Ectodermal cell (in vitro differentiated cells): Measurements from ENCODE around the gene ANKRD11.

Source experiments
- H3K27ac ChIP-seq: 2 replicates; pipeline ENCODE4 v1.7.0; 2013; ENCODE audit warnings: mild to moderate bottlenecking, low read depth, low read length; ENCODE audit not compliant: insufficient read depth, poor library complexity, severe bottlenecking
- H3K27me3 ChIP-seq: 2 replicates; pipeline ENCODE4 v1.7.0; 2013; ENCODE audit warnings: mild to moderate bottlenecking, low read length; ENCODE audit not compliant: insufficient read depth, control insufficient read depth, poor library complexity, severe bottlenecking
- H3K36me3 ChIP-seq: one replicate; pipeline ENCODE4 v1.7.0; 2013; ENCODE audit warnings: low read length; ENCODE audit not compliant: control insufficient read depth, insufficient read depth
- H3K4me1 ChIP-seq: one replicate; pipeline ENCODE4 v1.7.0; 2013; ENCODE audit warnings: low read length; ENCODE audit not compliant: control insufficient read depth, insufficient read depth
- H3K4me3 ChIP-seq: 2 replicates; pipeline ENCODE4 v1.7.0; 2013; ENCODE audit warnings: low read depth, low read length, control low read depth; ENCODE audit not compliant: insufficient read depth
- H3K9me3 ChIP-seq: 2 replicates; pipeline ENCODE4 v1.7.0; 2013; ENCODE audit warnings: mild to moderate bottlenecking, low read length, moderate library complexity; ENCODE audit not compliant: control insufficient read depth
- WGBS, 2 experiments: methylation state at CpG; one replicate each; pipeline ENCODE4 v1.1.7; 2013; ENCODE audit warnings: missing lambda C conversion rate in 2 of 2; 5-methylcytosine and 5-hydroxymethylcytosine counted together

Gene ANKRD11

GRCh38 chr16:89376812-89377452 lies 113.4 kb downstream of the ANKRD11 start:
- peaks cover 11% of the 10 kb centered on the region for H3K4me1 ChIP-seq
- no peak overlapping the region for H3K4me3 ChIP-seq
- no peaks in the 10 kb centered on the region for H3K27me3 ChIP-seq
- no peaks in the 10 kb centered on the region for H3K9me3 ChIP-seq
- H3K36me3 ChIP-seq: no peaks in the 10 kb centered on the region
- no peak overlapping the region for H3K27ac ChIP-seq
- 93 to 95% methylated on average over 8 of the region's 8 CpGs for WGBS, 2 experiments

GRCh38 chr16:89375686-89376085 lies 114.7 kb downstream of the ANKRD11 start:
- WGBS, 2 experiments: 93 to 94% methylated on average over 10 of the region's 10 CpGs
- Histone ChIP-seq H3K36me3 (no peaks in the 10 kb centered on the region), H3K27me3 (no peaks in the 10 kb centered on the region), H3K9me3 (no peaks in the 10 kb centered on the region), H3K4me1 (peaks cover 16% of the 10 kb centered on the region), H3K27ac (no peak overlapping the region), H3K4me3 (no peak overlapping the region)

- no peaks in the 10 kb centered on the region for H3K36me3 ChIP-seq
- H3K9me3 ChIP-seq: no peaks in the 10 kb centered on the region
- H3K27me3 ChIP-seq: no peaks in the 10 kb centered on the region
- no peak overlapping the region for H3K4me3 ChIP-seq
- whole genome bisulfite sequencing, 2 experiments: 94 to 95% methylated on average over 19 of the region's 19 CpGs
- no peak overlapping the region for H3K27ac ChIP-seq
- H3K4me1 ChIP-seq: peaks cover 19% of the 10 kb centered on the region
Measured at GRCh38 chr16:89375021-89375420, 115.3 kb downstream of the ANKRD11 start.

GRCh38 chr16:89374393-89374960 lies 115.9 kb downstream of the ANKRD11 start:
- Histone ChIP-seq H3K4me1 (peaks cover 25% of the 10 kb centered on the region), H3K36me3 (no peaks in the 10 kb centered on the region), H3K4me3 (no peak overlapping the region), H3K27ac (no peak overlapping the region), H3K9me3 (no peaks in the 10 kb centered on the region), H3K27me3 (no peaks in the 10 kb centered on the region)
- 72 to 76% methylated on average over 17 of the region's 18 CpGs for WGBS, 2 experiments

GRCh38 chr16:89373355-89374110 lies 116.8 kb downstream of the ANKRD11 start:
- H3K27ac ChIP-seq: no peak overlapping the region
- H3K27me3 ChIP-seq: no peaks in the 10 kb centered on the region
- WGBS, 2 experiments: 94 to 95% methylated on average over 32 of the region's 32 CpGs

GRCh38 chr16:89371968-89372634 lies 118.3 kb downstream of the ANKRD11 start:
- Histone ChIP-seq H3K36me3 (no peaks in the 10 kb centered on the region), H3K27ac (no peak overlapping the region), H3K4me3 (no peak overlapping the region), H3K4me1 (peaks cover 28% of the 10 kb centered on the region), H3K9me3 (no peaks in the 10 kb centered on the region), H3K27me3 (no peaks in the 10 kb centered on the region)
- WGBS, 2 experiments: 94 to 95% methylated on average over 31 of the region's 32 CpGs

More at GRCh38 chr16:89373355-89374110, 116.8 kb downstream of the ANKRD11 start:
- H3K9me3 ChIP-seq: no peaks in the 10 kb centered on the region
- H3K4me1 ChIP-seq: peaks cover 28% of the 10 kb centered on the region
- no peaks in the 10 kb centered on the region for H3K36me3 ChIP-seq
- no peak overlapping the region for H3K4me3 ChIP-seq

- WGBS, 2 experiments: 94 to 95% methylated on average over 12 of the region's 12 CpGs
- H3K36me3 ChIP-seq: no peaks in the 10 kb centered on the region
Measured at GRCh38 chr16:89371386-89371785, 119.0 kb downstream of the ANKRD11 start.

GRCh38 chr16:89370601-89371000 lies 119.8 kb downstream of the ANKRD11 start:
- H3K27ac ChIP-seq: no peak overlapping the region
- peaks cover 28% of the 10 kb centered on the region for H3K4me1 ChIP-seq
- H3K36me3 ChIP-seq: no peaks in the 10 kb centered on the region
- H3K4me3 ChIP-seq: no peak overlapping the region
- no peaks in the 10 kb centered on the region for H3K9me3 ChIP-seq
- 90 to 93% methylated on average over 15 of the region's 15 CpGs for WGBS, 2 experiments
- H3K27me3 ChIP-seq: no peaks in the 10 kb centered on the region

More at GRCh38 chr16:89371386-89371785, 119.0 kb downstream of the ANKRD11 start:
- Histone ChIP-seq H3K4me3 (no peak overlapping the region), H3K27ac (no peak overlapping the region), H3K4me1 (peaks cover 28% of the 10 kb centered on the region), H3K27me3 (no peaks in the 10 kb centered on the region), H3K9me3 (no peaks in the 10 kb centered on the region)

GRCh38 chr16:89370081-89370511 lies 120.3 kb downstream of the ANKRD11 start:
- H3K4me3 ChIP-seq: no peak overlapping the region
- H3K9me3 ChIP-seq: no peaks in the 10 kb centered on the region
- H3K27ac ChIP-seq: no peak overlapping the region
- peaks cover 28% of the 10 kb centered on the region for H3K4me1 ChIP-seq
- no peaks in the 10 kb centered on the region for H3K27me3 ChIP-seq
- 88 to 95% methylated on average over 5 of the region's 5 CpGs for WGBS, 2 experiments
- H3K36me3 ChIP-seq: no peaks in the 10 kb centered on the region
